Measurements from ENCODE around the gene TMEM132C. TPM values are rescaled to one million over a fixed set of nuclear protein-coding genes. Genes with fewer than 3 reads are reported as not detected.
A peak's percentile ranks its signal among the peaks of the same experiment; 100 is the strongest.

Gene TMEM132C
- total and polyA plus RNA-seq, 8 donors, result 0.50 to 36.6 (median 33.2) TPM

DNA sequence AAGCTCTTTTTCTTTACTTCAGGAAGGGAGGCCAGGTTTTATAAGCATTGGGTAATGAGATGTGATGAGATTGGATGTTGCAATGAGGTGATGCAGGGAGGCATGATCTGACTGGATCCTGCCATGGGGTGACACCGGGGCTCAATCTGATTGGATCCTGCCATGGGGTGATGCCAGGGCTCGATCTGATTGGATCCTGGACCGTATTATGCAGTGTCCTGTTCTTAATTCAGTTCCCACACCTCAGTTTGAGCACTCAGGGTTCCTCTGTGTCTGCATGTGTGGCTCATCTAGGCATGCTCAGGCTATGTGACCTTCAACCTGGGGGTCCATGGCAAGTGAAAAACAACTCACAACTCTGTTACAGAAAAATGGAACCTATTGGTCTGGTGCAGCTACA is 390.4 kb downstream of the TMEM132C start:
- TF ChIP-seq, protein P1, sequence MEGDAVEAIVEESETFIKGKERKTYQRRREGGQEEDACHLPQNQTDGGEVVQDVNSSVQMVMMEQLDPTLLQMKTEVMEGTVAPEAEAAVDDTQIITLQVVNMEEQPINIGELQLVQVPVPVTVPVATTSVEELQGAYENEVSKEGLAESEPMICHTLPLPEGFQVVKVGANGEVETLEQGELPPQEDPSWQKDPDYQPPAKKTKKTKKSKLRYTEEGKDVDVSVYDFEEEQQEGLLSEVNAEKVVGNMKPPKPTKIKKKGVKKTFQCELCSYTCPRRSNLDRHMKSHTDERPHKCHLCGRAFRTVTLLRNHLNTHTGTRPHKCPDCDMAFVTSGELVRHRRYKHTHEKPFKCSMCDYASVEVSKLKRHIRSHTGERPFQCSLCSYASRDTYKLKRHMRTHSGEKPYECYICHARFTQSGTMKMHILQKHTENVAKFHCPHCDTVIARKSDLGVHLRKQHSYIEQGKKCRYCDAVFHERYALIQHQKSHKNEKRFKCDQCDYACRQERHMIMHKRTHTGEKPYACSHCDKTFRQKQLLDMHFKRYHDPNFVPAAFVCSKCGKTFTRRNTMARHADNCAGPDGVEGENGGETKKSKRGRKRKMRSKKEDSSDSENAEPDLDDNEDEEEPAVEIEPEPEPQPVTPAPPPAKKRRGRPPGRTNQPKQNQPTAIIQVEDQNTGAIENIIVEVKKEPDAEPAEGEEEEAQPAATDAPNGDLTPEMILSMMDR (IDR thresholded peaks at IDR 0.05), result no peak
- no peaks in the 10 kb centered on the region for H3K9me3 ChIP-seq
- no peaks in the 10 kb centered on the region for H3K4me1 ChIP-seq
- ATAC-seq (no peak), DNase-seq (no peak)
- no peaks in the 10 kb centered on the region for H3K36me3 ChIP-seq
- H3K27ac ChIP-seq, result no peak overlapping the region
- intact Hi-C loops (cut with DNase I), result no loop called here
- H3K4me3 ChIP-seq, result no peak overlapping the region
- H3K27me3 ChIP-seq, result no peaks in the 10 kb centered on the region

GRCh38 chr12:128660532-128661225 is 393.7 kb downstream of the TMEM132C start:
- H3K9me3 ChIP-seq, result no peaks in the 10 kb centered on the region
- ATAC-seq, result no peak

DNA sequence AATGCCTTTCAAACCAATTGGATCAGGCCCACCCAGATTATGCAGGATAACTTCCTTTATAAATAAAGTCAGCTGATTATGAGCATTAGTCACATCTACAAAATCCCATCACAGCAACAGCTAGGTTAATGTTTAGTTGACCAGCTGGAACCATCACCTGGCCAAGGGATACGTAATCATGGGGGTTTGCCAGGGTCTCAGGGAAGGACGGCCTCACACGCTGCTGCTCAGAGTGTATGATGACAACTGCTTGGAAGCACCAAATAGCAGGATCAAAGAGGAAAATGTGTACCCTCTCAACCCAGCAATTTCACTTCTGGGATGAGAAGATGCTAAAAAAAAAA is 394.2 kb downstream of the TMEM132C start:
- Histone ChIP-seq H3K4me1 (no peaks in the 10 kb centered on the region), H3K27ac (no peak overlapping the region), H3K36me3 (no peaks in the 10 kb centered on the region), H3K4me3 (no peak overlapping the region), H3K9me3 (peaks cover 0 to under 1% of the 10 kb centered on the region in 2 donors), H3K27me3 (no peaks in the 10 kb centered on the region)
- TF ChIP-seq, protein P1 (IDR thresholded peaks at IDR 0.05), result no peak
- no peak for ATAC-seq
- intact Hi-C loops (cut with DNase I), result no loop called here
- DNase-seq, result no peak

More at GRCh38 chr12:128660532-128661225, 393.7 kb downstream of the TMEM132C start:
- no peaks in the 10 kb centered on the region for H3K4me1 ChIP-seq
- H3K36me3 ChIP-seq, result no peaks in the 10 kb centered on the region
- peak in 1 of 4 donors; percentile 43 for DNase-seq
- no peak overlapping the region for H3K27ac ChIP-seq
- intact Hi-C loops (cut with DNase I), result no loop called here
- TF ChIP-seq, protein P1 (IDR thresholded peaks at IDR 0.05), result no peak
- H3K4me3 ChIP-seq, result no peak overlapping the region
- H3K27me3 ChIP-seq, result no peaks in the 10 kb centered on the region

DNA sequence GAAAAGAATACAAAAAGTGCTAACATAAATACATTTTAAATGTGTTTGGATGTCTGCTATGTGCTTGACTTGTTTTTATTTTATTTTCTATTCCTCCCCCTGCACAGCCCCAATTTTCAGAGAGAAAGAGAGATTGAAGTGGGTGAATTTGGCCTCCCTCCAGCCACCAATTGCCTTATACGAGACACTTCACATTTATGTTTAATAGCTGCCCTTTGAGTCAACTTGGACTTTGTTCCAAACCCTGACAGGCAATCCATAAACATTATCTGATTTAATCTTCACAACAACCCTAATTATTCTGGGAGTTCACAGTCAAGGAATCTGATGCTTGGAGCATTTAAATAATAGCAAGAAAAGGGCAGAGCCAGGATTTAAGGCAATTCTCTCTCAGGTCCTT is 395.1 kb downstream of the TMEM132C start:
- no peak for ATAC-seq
- peaks cover 0 to 5% of the 10 kb centered on the region in 2 donors for H3K9me3 ChIP-seq
- no peaks in the 10 kb centered on the region for H3K4me1 ChIP-seq
- no peaks in the 10 kb centered on the region for H3K27me3 ChIP-seq
- no peak overlapping the region for H3K27ac ChIP-seq
- peak in 1 of 4 donors; percentile 26 for DNase-seq
- H3K36me3 ChIP-seq, result no peaks in the 10 kb centered on the region
- no peak overlapping the region for H3K4me3 ChIP-seq
- intact Hi-C loops (cut with DNase I), result no loop called here
- TF ChIP-seq, protein P1 (IDR thresholded peaks at IDR 0.05), result no peak

DNA sequence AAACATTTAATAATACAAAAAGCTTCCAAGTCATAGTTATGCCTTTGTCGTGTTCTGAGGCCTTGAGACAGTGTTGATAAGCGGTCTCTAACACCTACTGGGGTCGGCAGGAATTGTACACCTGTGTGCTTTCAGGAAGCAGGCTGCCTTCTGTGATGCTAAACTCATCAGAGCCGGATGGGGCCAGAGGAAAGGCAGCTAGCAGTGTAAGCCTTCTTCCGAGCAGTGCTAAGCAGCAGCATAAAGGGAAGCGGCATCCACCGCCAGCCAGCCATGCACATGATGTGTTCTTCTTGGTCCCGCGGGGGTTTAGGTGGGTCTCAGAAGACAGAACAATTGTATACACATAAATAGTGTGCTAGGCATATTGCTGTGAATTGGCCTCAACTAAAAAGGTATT is 397.5 kb downstream of the TMEM132C start:
- no peak overlapping the region for H3K27ac ChIP-seq
- no peak for ATAC-seq
- TF ChIP-seq, protein P1 (IDR thresholded peaks at IDR 0.05), result no peak

More for the DNA sequence above, 397.5 kb downstream of the TMEM132C start:
- intact Hi-C loops (cut with DNase I), result no loop called here
- H3K27me3 ChIP-seq, result no peaks in the 10 kb centered on the region
- no peaks in the 10 kb centered on the region for H3K4me1 ChIP-seq
- no peaks in the 10 kb centered on the region for H3K36me3 ChIP-seq
- no peak for DNase-seq
- peaks cover 0 to 5% of the 10 kb centered on the region in 2 donors for H3K9me3 ChIP-seq
- no peak overlapping the region for H3K4me3 ChIP-seq
